DMS53 (cell line): ENCODE data around the gene GJA4.
A peak's percentile ranks its signal among the peaks of the same experiment; 100 is the strongest.

Experiments used
- DNase-seq: peaks from one replicate; lab custom pipeline; 2025; lab: John Stamatoyannopoulos, UW

Gene GJA4

GRCh38 chr1:34792868-34793727 is at the start of gene GJA4:
Gene GJA4 (plus strand): TSS chr1:34792999. CDS start chr1:34794214, 1,215 bp downstream.
- peak; percentile 34 for DNase-seq

DNA sequence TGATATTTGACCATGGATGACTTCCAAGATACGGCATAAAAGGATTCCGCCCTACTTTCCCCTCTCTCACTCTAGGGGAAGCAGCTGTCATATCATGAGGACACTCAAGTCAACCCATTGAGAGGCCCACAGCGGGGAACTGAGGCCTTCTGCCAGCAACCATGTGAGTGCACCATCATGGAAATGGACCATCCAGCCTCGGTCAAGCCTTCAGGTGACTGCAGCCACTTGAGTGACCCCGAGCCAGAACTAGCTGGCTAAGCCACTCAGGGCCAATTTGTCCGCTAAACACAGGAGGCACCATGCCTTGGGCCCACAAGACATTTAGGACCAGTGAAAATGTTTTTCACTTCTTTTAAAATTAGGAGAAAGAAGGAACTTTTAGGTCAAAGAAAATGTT is 49.0 kb upstream of the GJA4 start:
- DNase-seq, result no peak

- DNase-seq, result no peak
These were observed 47.9 kb upstream of the GJA4 start for GRCh38 chr1:34744851-34745250.

GRCh38 chr1:34745666-34746065 is 47.1 kb upstream of the GJA4 start:
- no peak for DNase-seq

- DNase-seq, result no peak
These were observed 46.7 kb upstream of the GJA4 start for GRCh38 chr1:34746101-34746500.

- DNase-seq, result no peak
These were observed 45.8 kb upstream of the GJA4 start for GRCh38 chr1:34746785-34747637.

- no peak for DNase-seq
These were observed 45.2 kb upstream of the GJA4 start for GRCh38 chr1:34747638-34747941.

GRCh38 chr1:34749992-34750391 is 42.8 kb upstream of the GJA4 start:
- no peak for DNase-seq

GRCh38 chr1:34750610-34751009 is 42.2 kb upstream of the GJA4 start:
- DNase-seq, result peak; percentile 38

GRCh38 chr1:34753163-34753562 is 39.6 kb upstream of the GJA4 start:
- peak; percentile 31 for DNase-seq

- DNase-seq, result no peak
These were observed 37.7 kb upstream of the GJA4 start, which contains the start of gene GJB5 for GRCh38 chr1:34754964-34755637. Gene GJB5 (plus strand): TSS chr1:34755047. CDS start chr1:34757331, 2,284 bp downstream.

DNA sequence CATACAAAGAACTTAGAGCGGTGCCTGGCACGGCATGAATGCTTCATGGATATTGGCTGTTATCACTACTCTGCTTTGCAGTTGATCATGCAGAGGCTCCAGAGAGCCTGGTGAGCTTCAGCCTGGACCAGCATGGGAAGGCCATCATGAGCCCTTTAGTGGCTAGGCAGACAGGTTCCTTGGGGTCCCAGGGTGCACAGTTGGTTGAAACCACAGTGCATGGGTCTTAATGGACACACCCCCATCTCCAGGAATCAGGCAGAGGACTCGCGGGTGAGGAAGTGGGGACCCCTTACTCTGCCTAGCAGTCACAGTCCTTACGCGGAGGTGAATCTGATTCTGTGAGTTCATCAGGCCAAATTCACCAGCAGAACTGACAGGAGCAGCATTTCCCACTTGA is 36.8 kb upstream of the GJA4 start:
- DNase-seq, result no peak

GRCh38 chr1:34757386-34757785 is 35.4 kb upstream of the GJA4 start:
- no peak for DNase-seq

DNA sequence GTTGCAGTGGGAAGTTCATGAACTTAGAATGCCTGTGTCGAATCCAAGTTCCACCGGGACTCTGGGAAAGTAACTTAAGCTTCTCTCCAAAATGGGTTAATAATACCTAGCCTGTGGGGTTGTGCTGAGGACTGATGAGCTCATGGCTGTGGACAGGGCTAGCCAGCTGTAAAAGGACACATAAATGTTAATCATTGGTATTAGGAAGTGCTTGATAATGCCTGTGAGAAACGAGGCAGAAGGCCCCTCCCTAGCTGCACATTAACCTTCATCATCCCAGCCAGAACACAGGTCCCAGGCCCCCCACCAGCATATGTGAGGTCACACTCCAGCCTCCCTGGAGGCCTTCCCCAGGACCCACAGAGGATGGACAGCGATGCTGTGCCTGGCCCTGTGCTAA is 34.0 kb upstream of the GJA4 start:
- no peak for DNase-seq

DNA sequence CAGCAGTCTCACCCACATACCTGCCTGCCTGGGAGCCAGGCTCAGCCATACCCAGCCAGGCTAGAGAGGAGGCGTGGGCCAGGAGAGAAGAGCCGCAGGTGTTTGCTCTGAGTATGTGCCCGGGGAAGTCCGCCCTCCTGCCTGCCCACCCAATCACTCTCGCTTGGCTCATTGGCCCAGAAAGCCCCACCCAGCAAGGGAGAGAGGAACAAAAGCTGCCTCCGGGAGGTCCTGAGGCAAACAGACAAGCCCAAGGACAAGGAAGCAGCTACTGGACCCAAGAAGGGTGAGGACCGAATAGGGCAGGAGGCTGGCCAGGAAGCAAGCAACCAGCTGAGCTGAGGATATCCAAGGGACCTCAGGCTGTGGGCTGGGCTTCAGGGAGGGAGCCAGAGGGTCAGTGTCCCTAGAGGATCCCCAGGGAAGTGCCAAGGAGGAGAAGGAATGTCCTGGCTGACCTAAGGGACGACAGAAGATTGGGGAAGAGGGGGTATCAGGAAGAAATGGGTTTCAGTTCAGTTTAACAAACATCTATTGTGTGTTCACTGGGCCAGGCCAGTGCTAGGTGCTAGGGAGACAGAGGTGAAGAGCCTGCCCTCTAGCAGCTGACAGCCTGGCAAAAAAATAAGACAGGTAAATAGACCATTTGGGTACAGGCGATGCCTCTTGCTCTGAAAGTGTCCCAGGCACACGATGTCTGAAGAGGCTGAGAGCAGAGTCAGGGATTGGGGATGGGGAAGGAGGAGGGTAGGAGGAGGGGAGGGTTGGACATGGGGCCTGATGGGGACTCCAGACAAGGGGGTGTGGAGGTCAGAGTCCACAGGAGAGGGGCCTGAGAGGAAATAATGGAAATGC is 33.1 kb upstream of the GJA4 start, which contains the start of gene GJB4:
Gene GJB4 (plus strand): TSS at position 238 of the 855 bp plus-strand sequence. CDS start 1,515 bp downstream, outside the sequence.
- peak; percentile 15 for DNase-seq

DNA sequence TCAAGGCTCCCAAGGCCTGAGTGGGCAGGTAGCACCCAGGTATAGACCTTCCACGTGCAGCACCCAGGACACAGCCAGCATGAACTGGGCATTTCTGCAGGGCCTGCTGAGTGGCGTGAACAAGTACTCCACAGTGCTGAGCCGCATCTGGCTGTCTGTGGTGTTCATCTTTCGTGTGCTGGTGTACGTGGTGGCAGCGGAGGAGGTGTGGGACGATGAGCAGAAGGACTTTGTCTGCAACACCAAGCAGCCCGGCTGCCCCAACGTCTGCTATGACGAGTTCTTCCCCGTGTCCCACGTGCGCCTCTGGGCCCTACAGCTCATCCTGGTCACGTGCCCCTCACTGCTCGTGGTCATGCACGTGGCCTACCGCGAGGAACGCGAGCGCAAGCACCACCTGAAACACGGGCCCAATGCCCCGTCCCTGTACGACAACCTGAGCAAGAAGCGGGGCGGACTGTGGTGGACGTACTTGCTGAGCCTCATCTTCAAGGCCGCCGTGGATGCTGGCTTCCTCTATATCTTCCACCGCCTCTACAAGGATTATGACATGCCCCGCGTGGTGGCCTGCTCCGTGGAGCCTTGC is 31.5 kb upstream of the GJA4 start:
- DNase-seq, result no peak

GRCh38 chr1:34761776-34762307 is 31.0 kb upstream of the GJA4 start:
- DNase-seq, result no peak

DNA sequence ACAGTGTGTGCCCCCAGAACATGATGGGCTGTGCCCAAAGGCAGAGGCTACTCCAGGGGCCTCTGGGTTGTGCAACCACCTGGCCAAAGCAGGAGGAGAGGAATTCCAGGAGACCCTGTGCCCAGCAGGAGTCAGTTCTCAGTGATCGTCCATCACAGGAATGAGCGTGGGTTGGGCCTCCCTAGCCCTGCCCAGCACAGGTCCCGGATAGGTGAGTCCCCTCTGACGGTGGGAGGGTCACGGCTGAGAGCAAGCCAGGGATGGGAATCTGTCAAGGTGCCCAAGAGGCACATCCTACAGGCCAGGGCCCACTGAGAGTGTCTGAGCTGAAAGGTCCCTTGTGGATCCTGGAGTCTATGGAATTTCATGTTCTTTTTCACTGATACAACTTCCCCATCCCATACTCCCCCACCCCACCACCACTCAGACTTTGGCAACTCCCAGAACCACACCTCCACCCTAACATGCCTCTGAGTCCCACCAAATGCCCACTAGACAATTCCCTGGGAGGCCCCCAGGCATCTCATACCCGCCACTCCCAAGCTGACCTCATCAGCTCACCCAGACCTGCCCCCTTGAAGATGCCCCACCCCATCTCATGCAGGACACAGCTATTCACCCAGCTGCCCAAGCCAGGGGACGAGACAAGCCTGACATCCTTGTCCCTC is 30.2 kb upstream of the GJA4 start:
- no peak for DNase-seq

DNA sequence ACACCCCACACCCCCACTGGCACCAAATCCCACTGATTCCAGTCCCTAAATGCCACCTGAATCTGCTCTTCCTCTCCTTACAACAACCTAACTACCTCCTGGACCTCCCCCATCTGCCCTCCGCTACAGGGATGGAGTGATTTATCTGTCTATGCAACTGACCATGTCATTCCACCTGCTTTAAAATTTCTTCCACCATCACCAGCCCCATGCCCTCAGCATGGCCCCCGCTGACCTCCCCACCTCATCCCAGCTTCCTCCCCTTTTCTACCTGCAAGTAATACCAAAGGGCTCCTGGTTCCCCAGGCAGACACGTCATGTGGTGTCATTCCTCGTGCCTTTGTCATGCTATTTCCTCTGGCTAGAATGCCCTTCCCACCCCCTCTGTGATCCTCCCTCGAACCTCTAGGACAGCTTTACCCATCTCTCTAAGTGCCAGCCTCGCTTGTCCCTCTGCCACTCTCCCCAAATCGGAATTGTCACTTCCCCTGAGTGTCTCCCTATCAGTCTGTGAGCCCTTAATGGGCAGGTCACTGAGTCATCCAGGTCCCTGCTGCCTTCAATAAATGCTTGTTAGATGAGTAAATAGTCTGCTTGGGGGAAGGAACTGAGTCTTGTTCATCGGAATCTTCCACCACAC is 29.5 kb upstream of the GJA4 start:
- DNase-seq, result peak; percentile 58

DNA sequence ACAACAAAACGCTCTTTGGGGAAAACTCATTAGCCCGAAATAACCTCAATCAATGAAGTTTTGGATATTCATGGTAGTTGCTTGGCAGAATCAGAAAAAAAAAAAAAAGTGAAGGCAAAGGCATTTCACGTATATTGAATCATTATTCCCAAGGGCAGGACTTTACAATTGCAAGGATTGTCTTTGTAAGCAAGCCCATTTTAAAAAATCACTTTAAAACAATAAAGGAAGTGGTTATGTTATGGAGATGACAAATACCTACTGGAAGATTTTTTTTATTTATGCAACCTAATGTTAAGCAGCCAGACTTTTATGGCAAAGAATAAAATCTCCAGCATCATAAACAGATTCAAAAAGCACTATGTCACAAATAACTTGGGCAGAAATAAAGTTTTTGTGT is 23.9 kb upstream of the GJA4 start:
- DNase-seq, result no peak
